ENCODE measurements around the gene TMIE.

The TMIE gene

DNA sequence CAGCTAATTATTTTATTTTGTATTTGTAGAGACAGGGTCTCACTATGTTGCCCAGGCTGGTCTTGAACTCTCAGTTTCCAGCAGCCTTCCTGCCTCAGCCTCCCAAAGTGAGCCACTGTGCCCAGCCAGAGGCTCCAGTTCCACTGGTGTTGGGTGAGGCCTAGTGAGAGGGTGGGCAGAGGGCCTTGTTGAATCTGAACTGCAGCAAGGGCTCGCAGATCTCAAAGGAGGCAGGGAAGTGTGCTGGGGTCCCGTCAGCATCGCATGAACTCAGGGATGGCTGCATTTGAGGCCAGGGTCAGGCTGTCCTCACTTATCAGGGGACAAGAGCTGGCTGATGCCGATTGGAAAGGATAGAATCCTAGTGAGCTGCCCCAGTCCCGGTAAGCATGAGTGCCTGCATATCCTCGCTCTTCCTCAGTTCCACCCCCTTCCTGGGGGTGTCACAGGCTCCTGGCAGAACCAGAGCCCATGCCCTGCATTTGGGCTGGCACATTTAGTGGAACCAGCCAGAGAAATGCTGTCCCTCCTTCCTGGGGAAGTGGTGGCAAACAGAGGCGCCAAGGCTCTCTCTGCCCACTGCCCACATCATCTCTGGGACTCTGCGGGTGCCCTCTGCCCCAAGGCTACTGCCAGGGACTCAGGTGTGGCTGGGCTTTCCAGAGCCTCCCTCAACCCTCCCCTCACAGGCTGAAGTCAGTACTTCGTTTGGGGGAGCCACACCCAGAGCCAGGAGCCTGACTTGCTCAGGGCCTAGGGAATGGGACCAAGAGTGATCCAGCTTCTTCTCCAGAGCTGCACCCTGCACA, 31.8 kb upstream of the TMIE start:
- no peak for DNase-seq

DNA sequence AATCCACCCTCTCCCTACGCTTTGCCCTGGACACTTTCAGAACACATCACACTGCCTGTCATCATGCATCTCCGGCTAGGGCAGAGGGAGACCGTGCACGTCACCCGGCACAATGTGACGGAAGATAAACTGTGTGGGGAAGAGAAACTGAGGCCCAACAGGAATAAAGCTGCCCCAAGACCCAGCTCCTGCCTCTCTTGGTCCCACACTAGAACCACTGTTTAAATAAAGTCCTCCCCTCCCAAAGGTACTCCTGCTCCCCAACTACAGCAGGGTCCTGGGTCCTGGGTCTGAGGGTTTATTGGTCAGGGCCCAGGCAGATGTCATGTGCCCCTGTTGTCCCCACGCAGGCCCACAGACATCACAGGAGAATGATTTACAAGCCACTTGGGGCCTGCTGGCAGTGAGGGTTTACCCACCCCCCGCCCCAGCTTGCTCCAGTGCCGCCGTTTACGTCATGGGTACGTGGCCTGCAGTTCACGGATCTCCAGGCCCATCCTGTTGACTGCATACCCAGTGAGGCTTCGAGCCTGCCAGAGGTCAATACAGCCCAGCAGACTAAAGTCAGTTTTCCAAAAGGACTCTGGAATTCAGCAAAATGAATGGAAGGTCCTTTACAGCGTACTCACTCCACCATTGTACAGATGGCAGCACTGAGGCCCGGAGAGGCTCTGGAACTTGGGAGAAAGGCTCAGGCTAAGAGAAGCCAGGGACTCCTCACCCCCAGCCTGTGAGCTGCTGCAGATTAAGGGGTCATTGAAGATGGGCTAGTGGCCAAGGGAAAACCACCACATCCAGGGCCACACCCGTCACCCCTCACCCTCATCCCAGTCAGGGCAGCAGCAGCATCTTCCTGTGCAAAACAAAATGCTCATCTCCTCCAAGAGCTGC, 30.9 kb upstream of the TMIE start:
- DNase-seq: no peak

GRCh38 chr3:46670891-46671427, 30.2 kb upstream of the TMIE start:
- no peak for DNase-seq

DNA sequence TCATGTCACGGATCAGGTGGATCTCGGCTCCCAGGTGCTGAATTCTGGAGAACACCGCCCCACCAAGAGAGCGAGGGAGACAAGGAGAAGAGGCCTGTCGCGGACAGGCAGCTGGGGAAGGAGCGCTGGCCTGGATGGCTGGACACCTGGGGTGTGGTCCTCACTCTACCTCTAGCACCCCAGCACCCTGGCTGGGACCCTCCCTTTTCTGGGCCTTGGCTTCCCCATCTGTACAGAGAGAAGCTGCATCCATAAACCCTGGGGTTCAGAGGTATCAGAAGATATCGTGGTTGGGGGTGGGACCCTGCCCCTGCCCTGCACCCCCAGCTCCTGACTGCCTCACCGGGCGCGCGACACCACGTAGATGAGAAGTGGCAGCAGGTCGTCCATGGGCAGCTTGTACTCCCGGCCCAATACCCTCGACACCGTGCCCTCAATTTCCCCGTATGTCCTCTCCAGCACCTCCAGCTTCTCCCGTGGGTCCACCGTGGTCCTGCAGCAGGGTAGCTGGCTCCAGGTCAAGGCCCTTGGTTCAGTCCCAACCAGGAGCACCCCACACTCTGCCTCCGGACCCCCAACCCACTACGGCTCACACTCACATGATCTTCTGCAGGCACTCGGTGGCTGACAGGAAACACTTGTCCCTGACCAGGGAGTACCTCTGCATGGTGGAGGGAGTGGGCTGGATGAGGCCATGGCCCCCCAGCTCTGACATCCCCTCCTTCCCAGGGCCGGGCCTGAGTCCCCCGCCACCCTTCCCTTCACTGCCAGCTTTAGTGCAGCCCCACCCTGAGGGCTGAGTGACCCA, 29.4 kb upstream of the TMIE start:
- no peak for DNase-seq

DNA sequence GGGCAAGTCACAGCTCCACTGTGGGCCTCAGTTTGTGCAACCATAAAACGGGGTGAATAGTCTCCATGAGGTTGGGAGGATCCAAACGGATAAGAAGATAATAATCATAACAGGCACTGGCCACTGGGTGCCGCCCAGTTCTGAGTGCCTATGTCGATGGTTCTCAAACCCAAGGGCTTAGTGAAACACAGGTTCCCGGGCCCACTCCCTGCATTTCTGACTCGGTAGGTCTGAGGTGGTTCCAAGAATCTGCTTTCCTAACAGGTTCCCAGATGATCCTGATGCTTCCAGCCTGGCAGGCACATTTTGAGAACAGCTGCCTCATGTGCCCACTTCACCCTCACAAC, 28.9 kb upstream of the TMIE start:
- DNase-seq: no peak

DNA sequence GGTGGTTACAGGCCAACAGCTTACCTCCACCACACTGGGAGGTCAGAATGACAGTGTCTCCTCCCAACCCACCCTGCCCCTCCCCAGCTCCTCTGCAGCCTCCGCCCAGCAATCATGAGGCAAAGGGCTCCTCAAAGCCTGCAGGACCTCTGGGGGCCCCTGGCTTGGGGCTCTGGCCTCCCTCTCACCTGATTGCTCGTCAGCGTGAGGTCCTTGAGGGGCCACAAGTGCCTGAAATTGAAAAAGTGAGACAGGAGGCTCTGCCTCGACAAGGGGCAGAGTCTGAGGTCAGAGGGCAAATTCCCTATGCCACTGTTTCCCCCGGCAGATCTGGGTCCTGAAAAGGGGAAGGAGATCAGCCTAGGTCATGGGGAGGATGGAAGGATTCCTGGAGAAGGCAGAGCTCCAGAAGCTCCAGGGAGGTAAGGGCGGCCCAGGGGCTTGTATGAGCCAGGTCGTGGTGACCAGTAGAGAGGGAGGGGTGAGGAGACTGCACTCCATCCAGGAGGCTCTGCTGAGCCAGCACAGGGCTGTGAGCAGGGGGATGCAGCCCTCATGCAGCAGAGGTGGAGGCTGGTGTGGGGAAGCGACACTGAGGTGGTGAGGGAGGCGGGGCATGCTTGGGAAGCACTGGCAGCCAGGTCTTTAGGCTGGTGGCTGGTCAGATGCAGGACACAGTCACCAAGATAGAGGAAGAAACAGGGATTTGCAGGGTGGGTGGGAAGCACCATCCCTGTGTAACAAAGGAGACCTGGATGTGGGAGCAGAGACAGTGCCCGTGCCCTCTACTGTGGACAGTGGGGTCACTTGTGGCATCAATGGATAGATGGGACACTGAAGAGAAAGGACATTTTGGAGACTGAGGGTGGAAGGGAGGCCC, 27.8 kb upstream of the TMIE start:
- DNase-seq: no peak

GRCh38 chr3:46674031-46674845, 27.0 kb upstream of the TMIE start:
- no peak for DNase-seq

- no peak for DNase-seq
Measured at GRCh38 chr3:46675426-46675825, 25.8 kb upstream of the TMIE start.

- DNase-seq: no peak
Measured at GRCh38 chr3:46675843-46676567, 25.2 kb upstream of the TMIE start.

GRCh38 chr3:46676601-46677410, 24.4 kb upstream of the TMIE start:
- DNase-seq: no peak

DNA sequence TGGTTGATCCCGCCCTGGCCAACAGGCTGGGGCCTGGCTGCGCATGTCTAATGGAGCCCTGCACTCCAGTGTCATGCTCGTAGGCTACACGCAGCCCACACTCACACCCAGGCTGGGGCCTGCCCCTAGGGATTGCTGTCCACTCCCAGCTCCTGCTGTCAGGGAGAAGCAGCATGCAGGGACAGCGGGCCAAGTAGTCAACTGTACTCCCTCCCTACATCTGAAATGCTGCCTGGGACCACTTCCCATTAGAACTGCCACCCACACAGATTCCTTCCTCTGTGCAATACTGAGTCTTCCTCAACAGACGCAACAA, 23.8 kb upstream of the TMIE start:
- DNase-seq: no peak

GRCh38 chr3:46678280-46678679, 22.9 kb upstream of the TMIE start:
- no peak for DNase-seq

DNA sequence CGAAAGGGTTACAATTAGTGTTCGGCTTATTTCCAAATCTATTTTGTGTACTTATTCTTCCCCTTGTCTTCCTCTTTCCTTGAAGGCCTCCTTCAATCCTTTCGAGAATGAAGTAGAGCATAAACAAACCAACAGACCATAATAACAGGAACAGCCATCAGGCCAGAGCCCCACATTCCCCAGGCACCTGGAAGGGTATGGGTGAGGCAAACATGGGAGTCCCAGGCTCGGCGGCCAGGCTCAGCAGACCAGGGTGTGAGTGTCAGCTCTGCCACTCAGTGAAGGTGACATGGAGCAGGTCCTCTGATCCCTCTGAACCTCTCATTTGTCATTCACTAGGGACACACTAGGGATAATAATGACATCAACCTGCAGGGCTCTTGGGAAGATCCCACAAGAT, 21.5 kb upstream of the TMIE start:
- no peak for DNase-seq

DNA sequence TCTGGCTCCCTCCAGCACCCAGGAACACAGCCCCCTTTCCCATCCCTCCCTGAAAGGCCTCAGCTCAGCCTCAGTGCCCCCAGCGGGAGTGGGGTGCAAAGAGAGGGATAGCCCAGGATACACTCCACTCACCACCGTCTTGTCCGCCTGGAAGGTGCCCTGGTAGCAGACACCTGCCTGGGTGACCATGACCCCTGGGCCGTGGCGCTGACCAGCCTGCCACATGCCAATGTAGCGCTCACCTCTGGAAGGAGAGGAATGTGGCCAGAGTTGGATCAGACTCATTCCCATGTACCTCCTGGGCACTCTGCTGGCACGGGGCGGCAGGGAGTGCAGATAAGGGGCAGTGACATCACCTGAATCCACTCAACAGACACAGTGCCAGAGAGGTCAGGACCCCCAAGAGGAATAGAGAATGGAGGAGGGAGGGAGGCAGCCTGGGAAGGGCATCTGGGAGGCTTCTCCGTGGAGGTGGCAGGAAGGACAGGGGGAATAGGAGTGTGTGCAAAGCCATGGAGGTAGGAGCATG, 20.8 kb upstream of the TMIE start:
- DNase-seq: no peak

DNA sequence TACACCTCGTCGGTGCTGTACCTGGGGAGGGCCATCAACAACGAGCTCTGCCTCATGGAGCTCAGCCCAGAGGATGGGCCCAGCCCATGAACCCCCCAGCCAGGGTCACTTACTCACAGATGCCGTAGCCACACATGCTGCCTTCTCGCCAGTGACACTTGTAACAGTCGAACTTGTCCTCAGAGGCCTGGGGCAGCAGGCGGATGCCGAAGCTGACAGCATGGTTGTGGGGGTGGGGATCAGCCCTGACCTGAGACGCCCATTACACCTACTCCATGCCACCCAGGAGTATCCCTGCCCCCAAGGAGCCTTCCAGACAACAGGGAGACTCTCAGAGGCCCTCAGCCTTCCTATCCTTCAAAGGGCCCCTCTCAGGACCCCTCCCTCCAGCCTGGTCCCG, 19.8 kb upstream of the TMIE start:
- no peak for DNase-seq

- no peak for DNase-seq
Measured at GRCh38 chr3:46681856-46682540, 19.2 kb upstream of the TMIE start.

GRCh38 chr3:46682974-46683373, 18.2 kb upstream of the TMIE start:
- no peak for DNase-seq

DNA sequence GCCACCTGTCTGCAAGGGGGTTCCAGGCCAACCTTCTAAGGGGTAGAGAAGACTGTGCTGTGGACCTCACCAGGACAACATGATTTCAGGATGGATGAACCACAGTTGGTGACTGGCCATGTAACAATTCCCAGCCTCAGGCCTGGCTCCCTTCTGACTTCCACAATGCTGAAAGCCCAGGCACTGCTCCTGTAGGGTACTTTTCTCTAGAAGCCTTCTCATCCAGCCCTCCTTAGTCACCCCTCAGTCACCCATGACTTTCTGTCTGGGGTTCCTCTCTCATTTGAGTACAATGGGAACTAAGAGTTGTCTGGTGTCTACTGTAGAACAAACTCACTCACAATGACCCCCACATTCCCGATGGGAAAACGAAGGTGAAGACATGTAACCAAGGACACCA, 16.3 kb upstream of the TMIE start:
- DNase-seq: no peak

DNA sequence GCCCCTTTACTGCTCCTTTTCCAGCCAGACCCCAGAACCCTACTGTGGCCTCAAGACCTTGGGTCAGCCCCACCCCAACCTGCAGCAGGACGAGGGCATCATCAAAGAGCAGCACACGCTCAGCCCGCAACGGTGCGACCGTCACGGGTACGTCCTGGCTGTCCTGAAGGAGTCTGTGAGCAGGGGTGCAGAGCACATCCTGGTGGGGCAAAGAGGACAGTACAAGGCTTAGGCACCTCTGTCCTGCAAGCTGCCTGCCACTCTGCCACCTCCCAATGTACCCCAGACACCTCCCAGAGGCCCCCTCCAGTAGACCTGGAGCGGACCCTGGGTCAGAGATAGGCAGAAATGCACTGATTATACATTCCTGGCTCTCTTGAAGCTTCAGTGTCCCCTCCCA, 15.7 kb upstream of the TMIE start:
- DNase-seq: no peak
